ENCODE data around the gene TMTC2. TPM values are rescaled to one million over a fixed set of nuclear protein-coding genes. Genes with fewer than 3 reads are reported as not detected.

The TMTC2 gene
- total and polyA plus RNA-seq, 10 of the 15 experiments (the other 5 are each of a cell fraction or from before 2014, with no cell fraction given) = 0.14 to 9.7 (median 1.2) TPM

- no peak for TF ChIP-seq IRF4 (IDR thresholded peaks at IDR 0.05; ENCODE audit: low read depth, low read length)
These were observed 268.3 kb downstream of the TMTC2 start (continued) for GRCh38 chr12:82955043-82955442.

GRCh38 chr12:82958966-82959365 is 272.3 kb downstream of the TMTC2 start:
- CTCF ChIA-PET = no interaction called here
- Histone ChIP-seq H3K4me1 (ENCODE audit: control insufficient read depth, insufficient read depth, low read length) (no peaks in the 10 kb centered on the region), H3K27ac (ENCODE audit: control insufficient read depth, insufficient read depth) (no peak overlapping the region)

More at GRCh38 chr12:82958966-82959365, 272.3 kb downstream of the TMTC2 start:
- ChIA-PET SMC1A (ENCODE audit: uncharacterized antibody, unreplicated experiment) (no interaction called here), POLR2A (no interaction called here), RAD21 (ENCODE audit: unreplicated experiment) (no interaction called here)
- intact Hi-C loops (cut with micrococcal nuclease; ENCODE audit: unreplicated experiment) (no loop called here), in situ Hi-C loops (cut with MboI) (no loop called here)
- Histone ChIP-seq H3K4me2 (ENCODE audit: control insufficient read depth, insufficient read depth) (no peak overlapping the region), H3K79me2 (ENCODE audit: control insufficient read depth, insufficient read depth, low read length) (no peaks in the 10 kb centered on the region), H3K4me3 (no peak overlapping the region), H3K36me3 (ENCODE audit: control insufficient read depth in 2 of 2, insufficient read depth in 2 of 2, low read length in 1 of 2) (no peaks in the 10 kb centered on the region), H3K9me3 (replicated peaks; ENCODE audit: control insufficient read depth, insufficient read depth, low read length) (no peaks in the 10 kb centered on the region), H2AFZ (ENCODE audit: control insufficient read depth, low read depth, low read length) (no peak overlapping the region), H3K27me3 (replicated peaks in 1 of 2; ENCODE audit: control insufficient read depth in 2 of 2, insufficient read depth in 2 of 2, low read length in 1 of 2) (no peaks in the 10 kb centered on the region), H4K20me1 (ENCODE audit: control insufficient read depth, insufficient read depth) (no peaks in the 10 kb centered on the region), H3K9ac (ENCODE audit: control insufficient read depth, insufficient read depth, low read length) (no peak overlapping the region)
- no TSS peak for BruUV-seq (replicated peaks)
- FAIRE-seq = no peak
- TF ChIP-seq MTA3 (IDR thresholded peaks at IDR 0.05; ENCODE audit: borderline replicate concordance, low read length) (no peak), SPI1 (IDR thresholded peaks at IDR 0.05; ENCODE audit: borderline replicate concordance, insufficient read depth, low read depth, low read length) (no peak), BCL11A (IDR thresholded peaks at IDR 0.05; ENCODE audit: low read depth, low read length) (no peak), SMC3 (IDR thresholded peaks at IDR 0.05; ENCODE audit: borderline replicate concordance, low read length) (no peak), SRF (IDR thresholded peaks at IDR 0.05; ENCODE audit: low read depth in 2 of 2, low read length in 2 of 2) (no peak), FOXK2 (IDR thresholded peaks at IDR 0.05) (no peak), MEF2A (IDR thresholded peaks at IDR 0.05; ENCODE audit: insufficient read depth, low read depth, low read length) (no peak), KLF5 (IDR thresholded peaks at IDR 0.05; ENCODE audit: partially characterized antibody) (no peak), YBX1 (IDR thresholded peaks at IDR 0.05) (no peak), NBN (IDR thresholded peaks at IDR 0.05) (no peak), SIX5 (IDR thresholded peaks at IDR 0.05; ENCODE audit: low read depth, low read length, severe bottlenecking) (no peak), NR2F1 (conservative IDR thresholded peaks at IDR 0.05) (no peak), RELB (IDR thresholded peaks at IDR 0.05; ENCODE audit: low read depth) (no peak), ASH2L (IDR thresholded peaks at IDR 0.05; ENCODE audit: borderline replicate concordance, low read depth) (no peak), MTA2 (IDR thresholded peaks at IDR 0.05; ENCODE audit: low read depth) (no peak), CBX5 (IDR thresholded peaks at IDR 0.05; ENCODE audit: low read depth) (no peak)
- no peak for ATAC-seq
- no peak for DNase-seq (ENCODE audit: low read depth, low spot score)

Data from GM12878 (cell line).